Measurements from ENCODE around the gene C11orf24. TPM values are rescaled to one million over a fixed set of nuclear protein-coding genes. Genes with fewer than 3 reads are reported as not detected.

C11orf24 gene
- total RNA-seq, 1 experiment from 2014 or later = 53.7 TPM

- TF ChIP-seq TP53 (CRISPR knock-in tag; IDR thresholded peaks at IDR 0.05) = no peak
- no peak for TF ChIP-seq CTCF (IDR thresholded peaks at IDR 0.05)
Measured at GRCh38 chr11:68212421-68213134, 59.2 kb downstream of the C11orf24 start (continued).

GRCh38 chr11:68211546-68211945 is 60.2 kb downstream of the C11orf24 start:
- H3K27ac Mint-ChIP-seq = peak overlapping the region; percentile 42; the same call in 1 of the 2 replicates
- H3K36me3 Mint-ChIP-seq = no peaks in the 10 kb centered on the region
- TF ChIP-seq ZNF281 (CRISPR knock-in tag; IDR thresholded peaks at IDR 0.05) (no peak), GTF2I (CRISPR knock-in tag; conservative IDR thresholded peaks at IDR 0.05) (no peak), PRDM15 (CRISPR knock-in tag; IDR thresholded peaks at IDR 0.05) (no peak), ZNF232 (CRISPR knock-in tag; IDR thresholded peaks at IDR 0.05) (no peak), ZNF263 (CRISPR knock-in tag; IDR thresholded peaks at IDR 0.05; ENCODE audit: low read depth) (no peak), AR (CRISPR knock-in tag; IDR thresholded peaks at IDR 0.05) (no peak), USF1 (CRISPR knock-in tag; IDR thresholded peaks at IDR 0.05) (no peak), CTCF (IDR thresholded peaks at IDR 0.05) (no peak), EMX1 (CRISPR knock-in tag; IDR thresholded peaks at IDR 0.05) (no peak)
- ChIA-PET POLR2A (no interaction called here), CTCF (no interaction called here)
- H3K4me1 Mint-ChIP-seq = peaks cover 55% of the 10 kb centered on the region
- no peak for DNase-seq (ENCODE audit: low spot score)
- H3K9me3 Mint-ChIP-seq = no peaks in the 10 kb centered on the region
- H3K4me3 Mint-ChIP-seq = peak overlapping the region; percentile 99
- ATAC-seq = no peak
- H3K27me3 Mint-ChIP-seq (ENCODE audit: low read depth) = peaks cover 9% of the 10 kb centered on the region

Other genes starting within 250 kb of the C11orf24 start
- gene NDUFS8, start 241.3 kb downstream of the C11orf24 start, total RNA-seq (2021) = 221 to 247 TPM (median 240 TPM) in 3 replicates
- gene TCIRG1, start 232.9 kb downstream of the C11orf24 start, total RNA-seq (2021) = 50.7 to 51.7 TPM (median 51.1 TPM) in 3 replicates
- gene CHKA, start 150.6 kb downstream of the C11orf24 start, total RNA-seq (2021) = 62.6 to 76.1 TPM (median 64.0 TPM) in 3 replicates
- gene KMT5B, start 58.7 kb downstream of the C11orf24 start, total RNA-seq (2021) = 39.3 to 43.8 TPM (median 39.8 TPM) in 3 replicates
- 41.6 to 48.8 TPM (median 41.9 TPM) in 3 replicates for gene LRP5, start 40.6 kb upstream of the C11orf24 start, total RNA-seq (2021)
- 124 to 138 TPM (median 132 TPM) in 3 replicates for gene PPP6R3, start 188.8 kb upstream of the C11orf24 start, total RNA-seq (2021)

All from WTC11 (cell line).